Esophagus muscularis mucosa (tissue), 4 donors: ENCODE measurements around the gene OPA3. TPM values are rescaled to one million over a fixed set of nuclear protein-coding genes. Genes with fewer than 3 reads are reported as not detected.
A peak's percentile ranks its signal among the peaks of the same experiment; 100 is the strongest.

Source experiments
- DNase-seq: peaks from one replicate; pipeline ENCODE4 v3.0.0-alpha.2; 2017; ENCODE audit errors: extremely low spot score
- H3K27ac ChIP-seq, 4 donors: fragments of 200-600 bp; sonication (generic); replicated peaks in 1 of 4; 1 replicate in 3 of 4; 2 replicates in 1 of 4; pipeline ENCODE4 v1.5.1; 2016 to 2019; ENCODE audit warnings: mild to moderate bottlenecking in 1 of 4
- H3K27me3 ChIP-seq, 4 donors: fragments of 200-600 bp; sonication (generic); one replicate each; pipeline versions ENCODE4 v1.5.1 to v1.6.0; 2016 to 2019
- H3K36me3 ChIP-seq, 4 donors: fragments of 200-600 bp; sonication (generic); one replicate each; pipeline ENCODE4 v1.5.1; 2016 to 2019
- H3K4me1 ChIP-seq, 4 donors: fragments of 200-600 bp; sonication (generic); one replicate each; pipeline ENCODE4 v1.5.1; 2016 to 2019
- H3K4me3 ChIP-seq, 4 donors: fragments of 200-600 bp; sonication (generic); 1 replicate in 2 of 4; 2 replicates in 2 of 4; pipeline ENCODE4 v1.5.1; 2016 to 2019; ENCODE audit warnings: mild to moderate bottlenecking in 4 of 4, moderate library complexity in 1 of 4
- H3K9me3 ChIP-seq, 4 donors: fragments of 200-600 bp; sonication (generic); 1 replicate in 3 of 4; 2 replicates in 1 of 4; pipeline ENCODE4 v1.5.1; 2016 to 2019
- EP300 ChIP-seq: sonication (generic); formaldehyde crosslinking; IDR thresholded peaks from one replicate; pipeline ENCODE4 v1.6.1; 2017; ENCODE audit warnings: antibody characterized with exemption
- POLR2A ChIP-seq: fragments of 450-650 bp; IDR thresholded peaks from one replicate; pipeline ENCODE4 v1.6.1; 2017; ENCODE audit warnings: antibody characterized with exemption, moderate library complexity, mild to moderate bottlenecking, low read depth
- POLR2AphosphoS5 ChIP-seq, 2 donors: sonication (generic); formaldehyde crosslinking; IDR thresholded peaks; one replicate each; pipeline ENCODE4 v1.6.1; 2017; ENCODE audit warnings: antibody characterized with exemption in 2 of 2
- WGBS: methylation state at CpG from one replicate; pipeline ENCODE4 v1.1.5; 2018; 5-methylcytosine and 5-hydroxymethylcytosine counted together
- intact Hi-C: fragments of 100-400 bp; cut with DNase I; formaldehyde crosslinking; loops from one replicate; pipeline ENCODE4 v1.15.1; 2023
- total RNA-seq, 4 donors: library from RNA; depleted of rRNA; stranded (reverse); fragments of >200 nt; gene quantifications; one replicate each; pipeline versions ENCODE4 v1.1.0 to v1.2.1, GENCODE V29; 2016
- TF ChIP-seq, protein P1 (sequence below), 3 experiments: fragments of 200-600 bp in 2 of 3; fragments of 450-650 bp in 1 of 3; sonication (generic) in 2 of 3; IDR thresholded peaks; one replicate each; pipeline ENCODE4 v1.5.1; 2017 to 2019; ENCODE audit warnings: antibody characterized with exemption in 3 of 3, mild to moderate bottlenecking in 2 of 3, moderate library complexity in 1 of 3

OPA3 gene
- total RNA-seq, 4 donors from 2014 or later: 6.2 to 20.0 (median 13.8) TPM

DNA sequence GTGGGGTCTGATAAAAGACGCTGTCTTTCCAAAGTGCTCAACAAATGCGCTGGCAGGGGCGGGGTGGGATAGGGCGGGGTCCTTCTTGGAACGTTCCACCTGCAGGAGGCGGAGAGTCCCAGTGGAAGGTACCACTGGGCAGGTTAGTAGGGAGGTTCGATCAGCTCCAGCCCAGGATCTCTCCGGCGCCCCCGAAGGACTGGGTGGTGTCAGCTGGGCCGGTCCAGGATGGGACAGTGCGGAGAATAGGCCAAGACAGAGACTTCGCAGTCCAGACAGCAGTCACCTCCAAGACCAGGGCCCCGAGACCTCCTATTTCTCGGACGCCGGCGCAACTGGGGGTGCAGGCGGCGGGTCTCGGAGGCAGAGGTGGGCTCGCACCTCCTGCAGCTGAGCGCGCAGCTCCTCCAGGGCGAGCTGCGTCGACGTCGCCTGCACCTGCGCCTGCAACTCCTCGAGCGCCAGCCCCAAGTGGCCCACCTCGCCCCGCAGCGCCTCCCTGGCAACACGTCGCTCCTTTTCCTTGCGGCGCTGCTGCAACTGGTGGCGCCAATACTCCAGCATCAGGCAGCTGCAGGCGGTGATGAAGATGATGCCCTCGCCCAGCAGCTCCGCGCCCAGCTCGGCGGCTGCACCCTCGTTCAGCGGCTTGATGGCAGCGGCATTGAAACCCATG, 55.7 kb downstream of the OPA3 start:
- intact Hi-C loops: loop anchor here (5.0 kb wide), 1 partner anchor 48 kb away; no protein-coding TSS in a partner anchor
- DNase-seq: no peak

DNA sequence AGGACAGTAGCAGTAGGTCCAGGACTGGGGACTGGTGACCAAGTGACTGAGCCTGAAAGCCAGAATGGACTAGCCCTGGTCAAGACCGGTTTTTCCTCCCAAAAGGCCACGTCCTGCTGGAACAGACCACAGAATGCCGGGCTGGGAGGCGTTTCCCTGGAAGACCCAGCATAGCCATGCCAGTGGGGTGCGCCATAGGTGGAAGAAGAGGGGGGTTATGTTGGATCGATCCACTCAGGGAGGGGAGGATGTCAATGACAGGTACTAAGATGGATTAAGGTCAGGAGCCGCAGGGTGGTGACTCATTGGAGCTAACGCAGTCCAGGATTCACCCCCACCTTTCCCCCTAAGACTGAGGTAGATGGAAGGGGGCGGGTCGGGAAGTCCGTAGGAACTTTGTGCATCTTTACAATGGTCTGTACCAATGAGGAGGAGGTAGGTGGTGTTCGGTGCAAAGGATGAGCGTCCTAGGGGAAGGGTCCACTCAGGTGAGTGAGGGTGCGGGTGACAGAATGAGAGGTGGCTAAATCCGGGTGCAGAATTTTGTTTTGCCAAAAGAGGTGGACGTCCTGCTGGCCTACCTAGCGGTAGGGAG, 56.4 kb downstream of the OPA3 start:
- TF ChIP-seq EP300: no peak
- TF ChIP-seq, protein P1, sequence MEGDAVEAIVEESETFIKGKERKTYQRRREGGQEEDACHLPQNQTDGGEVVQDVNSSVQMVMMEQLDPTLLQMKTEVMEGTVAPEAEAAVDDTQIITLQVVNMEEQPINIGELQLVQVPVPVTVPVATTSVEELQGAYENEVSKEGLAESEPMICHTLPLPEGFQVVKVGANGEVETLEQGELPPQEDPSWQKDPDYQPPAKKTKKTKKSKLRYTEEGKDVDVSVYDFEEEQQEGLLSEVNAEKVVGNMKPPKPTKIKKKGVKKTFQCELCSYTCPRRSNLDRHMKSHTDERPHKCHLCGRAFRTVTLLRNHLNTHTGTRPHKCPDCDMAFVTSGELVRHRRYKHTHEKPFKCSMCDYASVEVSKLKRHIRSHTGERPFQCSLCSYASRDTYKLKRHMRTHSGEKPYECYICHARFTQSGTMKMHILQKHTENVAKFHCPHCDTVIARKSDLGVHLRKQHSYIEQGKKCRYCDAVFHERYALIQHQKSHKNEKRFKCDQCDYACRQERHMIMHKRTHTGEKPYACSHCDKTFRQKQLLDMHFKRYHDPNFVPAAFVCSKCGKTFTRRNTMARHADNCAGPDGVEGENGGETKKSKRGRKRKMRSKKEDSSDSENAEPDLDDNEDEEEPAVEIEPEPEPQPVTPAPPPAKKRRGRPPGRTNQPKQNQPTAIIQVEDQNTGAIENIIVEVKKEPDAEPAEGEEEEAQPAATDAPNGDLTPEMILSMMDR (IDR thresholded peaks at IDR 0.05): no peak
- TF ChIP-seq POLR2AphosphoS5 (IDR thresholded peaks at IDR 0.05): peak in 1 of 2 donors; percentile 58
- no peak for TF ChIP-seq POLR2A
- intact Hi-C loops: loop anchor here (5.0 kb wide), 1 partner anchor 49 kb away; no protein-coding TSS in a partner anchor
- WGBS: 39% methylated on average over 16 of the region's 17 CpGs
- H3K27me3 ChIP-seq: no peaks in the 10 kb centered on the region
- H3K27ac ChIP-seq: peak overlapping the region; percentile 10 to 76 (median 56)
- peak overlapping the region; percentile 39 to 47 (median 44) for H3K4me3 ChIP-seq
- H3K4me1 ChIP-seq: peaks cover 31 to 58% (median 53%) of the 10 kb centered on the region in 4 donors
- no peaks in the 10 kb centered on the region for H3K9me3 ChIP-seq
- DNase-seq: no peak
- H3K36me3 ChIP-seq: peaks cover 17 to 41% (median 39%) of the 10 kb centered on the region in 4 donors

More for the DNA sequence above, 55.7 kb downstream of the OPA3 start:
- Histone ChIP-seq H3K27me3 (no peaks in the 10 kb centered on the region), H3K4me3 (peak overlapping the region; percentile 39 to 47 (median 44)), H3K36me3 (peaks cover 13 to 35% (median 34%) of the 10 kb centered on the region in 4 donors), H3K4me1 (peaks cover 29 to 52% (median 48%) of the 10 kb centered on the region in 4 donors), H3K9me3 (no peaks in the 10 kb centered on the region), H3K27ac (peak overlapping the region in 2 of 4 donors; percentile 10 to 66)
- WGBS: 8% methylated on average over 20 of the region's 49 CpGs
- TF ChIP-seq POLR2AphosphoS5 (IDR thresholded peaks at IDR 0.05) (peak; percentile 10 to 67), EP300 (no peak), POLR2A (no peak)

DNA sequence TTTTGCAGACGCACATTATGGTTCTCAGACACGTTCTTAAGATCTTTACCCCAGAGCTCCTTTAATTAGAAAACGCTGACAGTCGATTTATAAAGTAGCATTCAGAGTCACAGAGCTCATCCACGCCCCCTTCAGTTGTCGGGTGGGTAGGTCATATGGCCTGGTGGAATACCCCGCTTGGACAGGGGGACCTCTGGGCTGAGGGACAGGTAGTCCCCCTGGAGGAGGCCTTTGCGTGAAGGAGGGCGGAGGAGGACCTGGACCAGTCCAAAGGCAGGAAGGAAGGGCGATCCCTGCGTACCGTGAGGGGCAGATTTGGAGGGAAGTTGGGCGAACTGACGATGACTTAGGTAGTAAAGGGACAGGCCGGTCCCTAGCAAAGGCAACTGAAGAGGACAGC, 56.9 kb downstream of the OPA3 start:
- peak overlapping the region; percentile 10 to 76 (median 56) for H3K27ac ChIP-seq
- TF ChIP-seq EP300 (no peak), POLR2AphosphoS5 (IDR thresholded peaks at IDR 0.05) (no peak), POLR2A (no peak)
- TF ChIP-seq, protein P1 (IDR thresholded peaks at IDR 0.05): no peak
- intact Hi-C loops: loop anchor here (5.0 kb wide), 1 partner anchor 50 kb away; no protein-coding TSS in a partner anchor
- H3K36me3 ChIP-seq: peaks cover 19 to 43% (median 42%) of the 10 kb centered on the region in 4 donors
- H3K9me3 ChIP-seq: no peaks in the 10 kb centered on the region
- H3K4me1 ChIP-seq: peaks cover 31 to 62% (median 54%) of the 10 kb centered on the region in 4 donors
- no peak overlapping the region for H3K4me3 ChIP-seq
- DNase-seq: no peak
- WGBS: 72% methylated on average over 15 of the region's 15 CpGs
- no peaks in the 10 kb centered on the region for H3K27me3 ChIP-seq

DNA sequence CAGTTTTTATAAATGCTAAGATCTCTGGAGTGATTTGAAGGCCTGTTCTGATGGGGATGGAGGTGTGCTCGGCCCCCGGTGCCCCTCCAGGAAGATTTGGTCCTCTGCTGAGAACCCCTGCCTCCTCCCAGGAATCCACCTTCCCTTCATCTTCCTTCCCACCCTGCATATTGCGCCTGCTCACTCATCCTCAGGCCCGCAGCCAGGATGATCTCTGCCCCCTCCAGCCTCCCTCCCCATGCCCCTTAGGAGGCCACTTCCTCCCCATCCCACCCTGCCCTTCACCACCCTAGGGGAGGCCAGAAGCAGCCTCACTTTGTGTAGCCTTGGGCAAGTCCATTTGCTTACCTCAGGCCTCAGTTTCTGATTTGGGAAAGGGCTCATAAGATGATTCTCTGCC, 57.6 kb downstream of the OPA3 start:
- TF ChIP-seq POLR2AphosphoS5 (IDR thresholded peaks at IDR 0.05): no peak
- no peak for TF ChIP-seq POLR2A
- TF ChIP-seq, protein P1 (IDR thresholded peaks at IDR 0.05): no peak
- no peak for TF ChIP-seq EP300
- peaks cover 31 to 66% (median 57%) of the 10 kb centered on the region in 4 donors for H3K4me1 ChIP-seq
- no peaks in the 10 kb centered on the region for H3K27me3 ChIP-seq
- intact Hi-C loops: loop anchor here (5.0 kb wide), 1 partner anchor 50 kb away; no protein-coding TSS in a partner anchor
- H3K36me3 ChIP-seq: peaks cover 26 to 51% (median 50%) of the 10 kb centered on the region in 4 donors
- no peak overlapping the region for H3K4me3 ChIP-seq
- peak overlapping the region in 3 of 4 donors; percentile 47 to 76 (median 66) for H3K27ac ChIP-seq
- no peaks in the 10 kb centered on the region for H3K9me3 ChIP-seq
- DNase-seq: no peak
- WGBS: 83% methylated on average over 4 of the region's 4 CpGs

DNA sequence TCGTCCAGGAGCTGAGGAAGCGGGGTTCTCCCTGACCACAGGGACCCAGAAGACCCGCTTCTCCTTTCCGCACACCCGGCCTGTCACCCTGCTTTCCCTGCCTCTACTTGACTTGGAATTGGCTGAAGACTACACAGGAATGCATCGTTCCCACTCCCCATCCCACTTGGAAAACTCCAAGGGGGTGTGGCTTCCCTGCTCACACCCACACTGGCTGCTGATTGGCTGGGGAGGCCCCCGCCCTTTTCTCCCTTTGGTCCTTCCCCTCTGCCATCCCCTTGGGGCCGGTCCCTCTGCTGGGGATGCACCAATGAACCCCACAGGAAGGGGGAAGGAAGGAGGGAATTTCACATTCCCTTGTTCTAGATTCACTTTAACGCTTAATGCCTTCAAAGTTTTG, 58.5 kb downstream of the OPA3 start:
- no peak for DNase-seq
- Histone ChIP-seq H3K27me3 (no peaks in the 10 kb centered on the region), H3K4me3 (no peak overlapping the region), H3K36me3 (peaks cover 32 to 59% (median 58%) of the 10 kb centered on the region in 4 donors), H3K4me1 (peaks cover 31 to 74% (median 63%) of the 10 kb centered on the region in 4 donors), H3K27ac (peak overlapping the region; percentile 47 to 76 (median 62)), H3K9me3 (no peaks in the 10 kb centered on the region)
- intact Hi-C loops: loop anchor here (5.0 kb wide), 1 partner anchor 51 kb away; no protein-coding TSS in a partner anchor
- peak; percentile 47 to 50 for TF ChIP-seq POLR2AphosphoS5 (IDR thresholded peaks at IDR 0.05)
- no peak for TF ChIP-seq EP300
- TF ChIP-seq, protein P1 (IDR thresholded peaks at IDR 0.05): peak in 1 of 3 experiments; percentile 6
- TF ChIP-seq POLR2A: no peak
- WGBS: 66% methylated on average over 9 of the region's 9 CpGs
